Kidney (tissue), 14 donors: Measurements from ENCODE around the gene MAGEB3. TPM values are rescaled to one million over a fixed set of nuclear protein-coding genes. Genes with fewer than 3 reads are reported as not detected.

ENCODE experiments used
- DNase-seq, 5 donors: peaks; one replicate each; pipeline ENCODE4 v3.0.0-alpha.2; 2013 to 2020
- FAIRE-seq: peaks from 2 replicates; lab custom pipeline; 2012; peaks lifted over from hg19 to GRCh38; lab: Jason Lieb, UNC
- H3K27ac ChIP-seq, 2 donors: one replicate each; pipeline ENCODE4 v1.7.0; 2013; ENCODE audit warnings: low read depth in 2 of 2, low read length in 2 of 2, inconsistent platforms in 1 of 2
- H3K27me3 ChIP-seq: one replicate; pipeline ENCODE4 v1.7.1; 2013; ENCODE audit warnings: low read length, inconsistent platforms; ENCODE audit not compliant: control insufficient read depth, insufficient read depth
- H3K36me3 ChIP-seq, 3 donors: one replicate each; pipeline versions ENCODE4 v1.7.0 to v1.7.1; 2013; ENCODE audit warnings: low read length in 3 of 3, control low read depth in 1 of 3, inconsistent platforms in 1 of 3; ENCODE audit not compliant: insufficient read depth in 3 of 3, control insufficient read depth in 2 of 3
- H3K4me1 ChIP-seq, 3 donors: one replicate each; pipeline versions ENCODE4 v1.7.0 to v1.7.1; 2013; ENCODE audit warnings: low read length in 3 of 3, inconsistent platforms in 1 of 3, low read depth in 1 of 3; ENCODE audit not compliant: control insufficient read depth in 2 of 3, insufficient read depth in 2 of 3
- H3K4me3 ChIP-seq, 3 donors: one replicate each; pipeline versions ENCODE4 v1.7.0 to v1.8.1; 2013; ENCODE audit warnings: low read length in 3 of 3, control low read depth in 1 of 3, inconsistent platforms in 1 of 3
- H3K9ac ChIP-seq, 3 donors: one replicate each; pipeline versions ENCODE4 v1.7.0 to v1.7.1; 2013; ENCODE audit warnings: low read length in 3 of 3, control low read depth in 1 of 3, inconsistent platforms in 1 of 3
- H3K9me3 ChIP-seq, 3 donors: one replicate each; pipeline versions ENCODE4 v1.7.0 to v1.7.1; 2013; ENCODE audit warnings: low read length in 3 of 3, control low read depth in 1 of 3, inconsistent platforms in 1 of 3; ENCODE audit not compliant: control insufficient read depth in 2 of 3, insufficient read depth in 1 of 3
- CTCF ChIP-seq: IDR thresholded peaks from 3 replicates; pipeline ENCODE4 v1.5.1; 2012; ENCODE audit warnings: mild to moderate bottlenecking, moderate library complexity, borderline replicate concordance; ENCODE audit not compliant: insufficient read depth; ENCODE audit errors: extremely low read depth
- intact Hi-C: fragments of 100-400 bp; cut with DNase I; formaldehyde crosslinking; loops from one replicate; pipeline ENCODE4 v1.11.1; 2022
- polyA plus RNA-seq: library from polyadenylated mRNA; stranded (reverse); fragments of 350-450 nt; fragmentation: Illumina TruSeq; extraction: RNeasy Lipid Tissue Mini Kit (QIAGEN cat#74804); gene quantifications from one replicate; pipeline ENCODE4 v1.2.3, GENCODE V29; 2014; ENCODE audit warnings: low read depth, low replicate concordance; ENCODE audit not compliant: insufficient read depth
- total RNA-seq: library from RNA; stranded (reverse); fragmentation: NEBNext Ultra II Directional; extraction: Animal tissue kit (Norgen Biotek cat#: 25700); gene quantifications from one replicate; pipeline ENCODE4 v1.2.1, GENCODE V29; 2021
- donor health status: control.
- donor health status: control.
- donor health status: control.
- donor health status: control.
- donor health status: control.
- donor health status: DM: yes; HTN: yes; CAD: no.
- donor health status: Normal renal cell carcinoma (clear cell type).

Gene MAGEB3
- total and polyA plus RNA-seq, 2 donors from 2014 or later = not detected

GRCh38 chrX:30259927-30260326 is 29.5 kb downstream of the MAGEB3 start:
- H3K4me3 ChIP-seq = no peak overlapping the region
- intact Hi-C loops = no loop called here
- H3K27me3 ChIP-seq = no peaks in the 10 kb centered on the region
- H3K4me1 ChIP-seq = no peaks in the 10 kb centered on the region
- H3K36me3 ChIP-seq = no peaks in the 10 kb centered on the region
- FAIRE-seq (no peak), DNase-seq (no peak)
- no peaks in the 10 kb centered on the region for H3K9me3 ChIP-seq
- H3K9ac ChIP-seq = no peak overlapping the region
- H3K27ac ChIP-seq = no peak overlapping the region
- TF ChIP-seq CTCF = no peak

- Histone ChIP-seq H3K9me3 (no peaks in the 10 kb centered on the region), H3K4me1 (no peaks in the 10 kb centered on the region), H3K4me3 (no peak overlapping the region), H3K36me3 (no peaks in the 10 kb centered on the region), H3K27ac (no peak overlapping the region), H3K27me3 (no peaks in the 10 kb centered on the region), H3K9ac (no peak overlapping the region)
- DNase-seq (no peak), FAIRE-seq (no peak)
- intact Hi-C loops = no loop called here
- TF ChIP-seq CTCF = no peak
Measured at GRCh38 chrX:30261012-30261411, 30.6 kb downstream of the MAGEB3 start.

- H3K27me3 ChIP-seq = no peaks in the 10 kb centered on the region
- H3K36me3 ChIP-seq = no peaks in the 10 kb centered on the region
- no peaks in the 10 kb centered on the region for H3K4me1 ChIP-seq
- H3K9ac ChIP-seq = no peak overlapping the region
- no peak for DNase-seq
- no peak overlapping the region for H3K27ac ChIP-seq
- no peak for FAIRE-seq
- H3K4me3 ChIP-seq = no peak overlapping the region
- intact Hi-C loops = no loop called here
- no peaks in the 10 kb centered on the region for H3K9me3 ChIP-seq
- TF ChIP-seq CTCF = no peak
Measured at GRCh38 chrX:30262763-30263162, 32.3 kb downstream of the MAGEB3 start.

- FAIRE-seq (no peak), DNase-seq (no peak)
- intact Hi-C loops = no loop called here
- no peaks in the 10 kb centered on the region for H3K27me3 ChIP-seq
- no peak overlapping the region for H3K27ac ChIP-seq
- H3K4me1 ChIP-seq = no peaks in the 10 kb centered on the region
- H3K9me3 ChIP-seq = no peaks in the 10 kb centered on the region
- no peaks in the 10 kb centered on the region for H3K36me3 ChIP-seq
- H3K9ac ChIP-seq = no peak overlapping the region
- no peak overlapping the region for H3K4me3 ChIP-seq
- no peak for TF ChIP-seq CTCF
Measured at GRCh38 chrX:30270639-30271038, 40.2 kb downstream of the MAGEB3 start.
